Thyroid gland (tissue), 4 donors: ENCODE data around the gene MAP1B. TPM values are rescaled to one million over a fixed set of nuclear protein-coding genes. Genes with fewer than 3 reads are reported as not detected.

Experiments used
- DNase-seq, 2 donors: peaks; one replicate each; pipeline ENCODE4 v3.0.0-alpha.2; 2019
- H3K27ac ChIP-seq, 3 donors: fragments of 200-600 bp; sonication (generic); 1 replicate in 2 of 3; 2 replicates in 1 of 3; pipeline ENCODE4 v1.5.1; 2016 to 2019; ENCODE audit warnings: mild to moderate bottlenecking in 1 of 3, moderate library complexity in 1 of 3
- H3K27me3 ChIP-seq: fragments of 200-600 bp; sonication (generic); one replicate; pipeline ENCODE4 v1.5.1; 2019
- H3K36me3 ChIP-seq, 2 donors: fragments of 200-600 bp; sonication (generic); one replicate each; pipeline ENCODE4 v1.5.1; 2016 to 2019
- H3K4me1 ChIP-seq, 2 donors: fragments of 200-600 bp; sonication (generic); one replicate each; pipeline ENCODE4 v1.5.1; 2017 to 2019
- H3K4me3 ChIP-seq, 3 donors: fragments of 200-600 bp; sonication (generic); replicated peaks in 1 of 3; 1 replicate in 2 of 3; 2 replicates in 1 of 3; pipeline ENCODE4 v1.5.1; 2016; ENCODE audit warnings: mild to moderate bottlenecking in 1 of 3
- H3K9me3 ChIP-seq: fragments of 200-600 bp; sonication (generic); one replicate; pipeline ENCODE4 v1.5.1; 2017
- POLR2A ChIP-seq, 2 donors: fragments of 450-650 bp; IDR thresholded peaks; one replicate each; pipeline ENCODE4 v1.6.1; 2017; ENCODE audit warnings: antibody characterized with exemption in 2 of 2, mild to moderate bottlenecking in 2 of 2, moderate library complexity in 1 of 2
- WGBS, 2 donors: methylation state at CpG; one replicate each; pipeline ENCODE4 v1.1.5; 2017; 5-methylcytosine and 5-hydroxymethylcytosine counted together
- intact Hi-C: fragments of 100-400 bp; cut with DNase I; formaldehyde crosslinking; loops from one replicate; pipeline ENCODE4 v1.15.1; 2023
- total RNA-seq, 4 donors: library from RNA; depleted of rRNA; stranded (reverse); fragments of >200 nt; gene quantifications; one replicate each; pipeline ENCODE4 v1.2.3, GENCODE V29; 2016
- TF ChIP-seq, protein P1 (sequence below), 6 experiments: fragments of 200-600 bp in 3 of 6; fragments of 450-650 bp in 3 of 6; sonication (generic) in 3 of 6; IDR thresholded peaks; one replicate each; pipeline ENCODE4 v1.5.1; 2016 to 2019; ENCODE audit warnings: antibody characterized with exemption in 6 of 6, mild to moderate bottlenecking in 2 of 6, inconsistent platforms in 1 of 6, moderate library complexity in 1 of 6

MAP1B gene
- total RNA-seq, 4 donors from 2014 or later: 40.3 to 94.9 (median 56.3) TPM

DNA sequence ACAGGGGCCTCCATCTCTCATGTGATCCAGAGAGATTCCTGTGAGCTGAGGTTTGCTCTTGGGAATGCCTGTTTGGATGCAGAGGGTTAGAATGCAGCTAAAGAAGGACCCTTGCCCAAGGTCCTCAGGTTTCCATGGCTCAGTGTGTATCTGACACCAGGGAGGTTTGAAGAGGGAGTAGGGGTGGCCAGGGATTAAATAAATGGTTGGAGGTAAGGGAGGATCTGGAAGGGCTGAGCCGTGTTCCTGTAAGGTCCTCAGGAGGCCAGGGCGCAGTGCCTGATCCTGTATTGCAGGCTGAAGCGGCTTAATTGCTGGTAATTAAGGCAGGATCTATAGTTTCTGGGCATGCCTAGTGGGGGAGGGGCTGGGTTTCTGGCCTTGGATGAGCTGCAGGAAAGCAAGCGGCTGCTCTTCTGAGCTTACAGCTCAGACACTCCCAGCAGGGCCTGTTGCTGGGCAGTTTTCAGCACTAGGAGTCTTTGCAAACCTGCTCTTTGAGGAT, 41.5 kb upstream of the MAP1B start:
- TF ChIP-seq POLR2A (IDR thresholded peaks at IDR 0.05): no peak
- TF ChIP-seq, protein P1, sequence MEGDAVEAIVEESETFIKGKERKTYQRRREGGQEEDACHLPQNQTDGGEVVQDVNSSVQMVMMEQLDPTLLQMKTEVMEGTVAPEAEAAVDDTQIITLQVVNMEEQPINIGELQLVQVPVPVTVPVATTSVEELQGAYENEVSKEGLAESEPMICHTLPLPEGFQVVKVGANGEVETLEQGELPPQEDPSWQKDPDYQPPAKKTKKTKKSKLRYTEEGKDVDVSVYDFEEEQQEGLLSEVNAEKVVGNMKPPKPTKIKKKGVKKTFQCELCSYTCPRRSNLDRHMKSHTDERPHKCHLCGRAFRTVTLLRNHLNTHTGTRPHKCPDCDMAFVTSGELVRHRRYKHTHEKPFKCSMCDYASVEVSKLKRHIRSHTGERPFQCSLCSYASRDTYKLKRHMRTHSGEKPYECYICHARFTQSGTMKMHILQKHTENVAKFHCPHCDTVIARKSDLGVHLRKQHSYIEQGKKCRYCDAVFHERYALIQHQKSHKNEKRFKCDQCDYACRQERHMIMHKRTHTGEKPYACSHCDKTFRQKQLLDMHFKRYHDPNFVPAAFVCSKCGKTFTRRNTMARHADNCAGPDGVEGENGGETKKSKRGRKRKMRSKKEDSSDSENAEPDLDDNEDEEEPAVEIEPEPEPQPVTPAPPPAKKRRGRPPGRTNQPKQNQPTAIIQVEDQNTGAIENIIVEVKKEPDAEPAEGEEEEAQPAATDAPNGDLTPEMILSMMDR (IDR thresholded peaks at IDR 0.05): no peak
- no peaks in the 10 kb centered on the region for H3K4me1 ChIP-seq
- no peak overlapping the region for H3K4me3 ChIP-seq
- DNase-seq: no peak
- no peaks in the 10 kb centered on the region for H3K9me3 ChIP-seq
- intact Hi-C loops: no loop called here
- H3K27ac ChIP-seq: no peak overlapping the region
- no peaks in the 10 kb centered on the region for H3K27me3 ChIP-seq
- WGBS, 2 donors: 29 to 40% methylated on average over 4 of the region's 4 CpGs
- H3K36me3 ChIP-seq: no peaks in the 10 kb centered on the region

DNA sequence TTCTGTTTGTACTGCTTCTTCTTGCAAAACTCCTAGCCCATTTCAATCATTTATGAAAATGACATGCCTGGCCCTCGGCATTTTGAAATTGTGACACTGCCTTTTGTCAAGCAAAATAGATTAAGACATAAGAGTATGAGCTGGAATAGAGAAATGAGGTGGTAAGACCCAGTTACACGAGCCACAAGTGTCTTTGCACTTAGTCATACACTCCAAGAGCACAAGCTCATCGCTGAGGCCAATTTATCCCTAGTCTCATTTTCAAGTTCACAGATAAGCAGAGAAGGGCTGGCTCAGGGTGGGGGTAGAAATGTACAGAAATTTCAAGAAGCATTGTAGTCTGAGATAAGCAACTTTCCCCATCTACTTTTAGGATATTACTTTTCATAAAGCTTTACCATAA, 40.6 kb upstream of the MAP1B start:
- WGBS, 2 donors: 31 to 42% methylated on average over 3 of the region's 3 CpGs
- Histone ChIP-seq H3K4me1 (no peaks in the 10 kb centered on the region), H3K36me3 (no peaks in the 10 kb centered on the region), H3K9me3 (no peaks in the 10 kb centered on the region), H3K4me3 (no peak overlapping the region), H3K27me3 (no peaks in the 10 kb centered on the region), H3K27ac (no peak overlapping the region)
- TF ChIP-seq, protein P1 (IDR thresholded peaks at IDR 0.05): no peak
- no peak for TF ChIP-seq POLR2A (IDR thresholded peaks at IDR 0.05)
- no peak for DNase-seq
- intact Hi-C loops: no loop called here

DNA sequence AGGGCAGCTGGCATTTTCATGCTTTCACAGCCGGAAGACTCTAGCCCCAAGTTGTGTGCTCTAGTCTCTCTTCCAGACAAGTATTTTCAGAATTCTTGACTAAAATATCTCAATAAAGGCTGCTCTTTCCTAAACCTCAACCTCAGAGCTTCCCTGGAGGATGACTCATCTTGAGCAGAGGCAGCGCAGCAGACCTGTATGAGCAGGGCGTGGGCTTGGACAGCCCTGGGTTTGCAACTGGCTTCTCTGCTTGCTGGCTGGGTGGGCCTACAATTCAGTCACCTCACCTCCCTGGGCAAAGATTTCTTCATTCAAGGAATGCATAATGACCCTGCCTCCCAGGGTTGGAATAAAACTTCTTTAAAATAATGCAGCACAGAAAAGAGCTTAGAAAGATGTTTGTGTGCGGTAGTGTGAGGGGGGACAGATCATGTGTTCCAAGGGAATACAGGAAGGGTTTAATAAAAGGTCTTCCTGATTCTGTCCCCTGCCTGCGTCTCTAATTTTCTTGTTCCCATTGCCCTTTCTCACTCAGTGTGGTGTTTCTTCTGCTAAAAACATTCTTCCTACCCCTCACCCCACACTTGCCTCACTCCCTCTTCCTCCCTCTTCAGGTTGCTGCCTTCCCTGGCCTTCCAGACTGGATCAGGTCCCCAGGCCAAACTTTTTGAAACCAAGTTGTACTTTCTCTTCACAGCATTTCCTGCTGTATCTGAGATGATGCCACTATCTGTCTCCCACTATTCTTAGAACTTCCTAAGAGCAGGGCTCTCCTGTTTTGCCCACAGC, 39.4 kb upstream of the MAP1B start:
- Histone ChIP-seq H3K4me3 (no peak overlapping the region), H3K9me3 (no peaks in the 10 kb centered on the region), H3K27ac (no peak overlapping the region), H3K27me3 (no peaks in the 10 kb centered on the region), H3K4me1 (no peaks in the 10 kb centered on the region), H3K36me3 (no peaks in the 10 kb centered on the region)
- DNase-seq: no peak
- WGBS, 2 donors: 84 to 92% methylated on average over 5 of the region's 5 CpGs
- TF ChIP-seq, protein P1 (IDR thresholded peaks at IDR 0.05): no peak
- no peak for TF ChIP-seq POLR2A (IDR thresholded peaks at IDR 0.05)
- intact Hi-C loops: no loop called here

DNA sequence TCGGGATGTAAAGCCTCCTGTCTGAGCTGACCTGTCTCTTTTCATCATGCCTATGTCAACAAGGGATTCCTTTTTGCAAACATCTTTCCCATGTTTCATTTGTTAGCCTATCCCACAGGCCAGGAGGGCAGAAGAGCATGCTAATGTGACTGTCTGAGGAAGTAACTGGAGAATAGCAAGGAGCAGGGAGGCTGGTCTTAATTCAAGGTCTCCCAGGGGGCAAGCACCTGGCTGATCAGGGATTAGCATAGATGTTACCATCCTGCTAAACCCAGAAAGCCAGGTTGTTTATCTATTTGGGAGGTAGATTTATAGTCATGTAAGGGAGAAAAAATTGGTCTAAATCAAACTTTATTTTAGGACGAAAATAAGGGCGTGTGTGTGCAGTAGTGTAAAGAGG, 36.7 kb upstream of the MAP1B start:
- 63 to 65% methylated on average over 3 of the region's 3 CpGs for WGBS, 2 donors
- intact Hi-C loops: no loop called here
- H3K4me1 ChIP-seq: no peaks in the 10 kb centered on the region
- DNase-seq: no peak
- TF ChIP-seq, protein P1 (IDR thresholded peaks at IDR 0.05): no peak
- TF ChIP-seq POLR2A (IDR thresholded peaks at IDR 0.05): no peak
- H3K9me3 ChIP-seq: no peaks in the 10 kb centered on the region
- H3K36me3 ChIP-seq: no peaks in the 10 kb centered on the region
- H3K4me3 ChIP-seq: no peak overlapping the region
- H3K27ac ChIP-seq: no peak overlapping the region
- no peaks in the 10 kb centered on the region for H3K27me3 ChIP-seq

DNA sequence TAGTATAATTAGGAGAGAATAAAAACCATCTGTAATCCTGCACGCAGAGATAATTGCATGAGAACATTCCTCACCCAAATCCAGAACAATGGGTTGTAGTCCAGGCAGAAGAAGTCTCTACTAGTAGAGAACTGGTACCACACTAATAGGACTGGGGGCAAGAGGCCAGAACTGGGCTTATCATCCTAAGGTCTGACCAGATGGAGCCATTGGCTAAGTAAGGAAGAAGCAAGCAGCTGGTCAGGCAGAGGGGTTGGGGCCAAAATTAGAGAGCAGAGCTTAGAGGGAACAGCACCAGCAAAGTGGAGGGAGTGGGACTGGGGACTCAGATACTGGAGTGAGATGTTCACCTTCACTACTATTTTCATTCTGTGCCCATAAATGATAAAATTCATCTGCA, 35.4 kb upstream of the MAP1B start:
- no peak for TF ChIP-seq POLR2A (IDR thresholded peaks at IDR 0.05)
- TF ChIP-seq, protein P1 (IDR thresholded peaks at IDR 0.05): no peak
- WGBS, 2 donors: 88 to 90% methylated on average over 1 of the region's 1 CpG
- Histone ChIP-seq H3K9me3 (no peaks in the 10 kb centered on the region), H3K4me1 (no peaks in the 10 kb centered on the region), H3K27me3 (no peaks in the 10 kb centered on the region), H3K27ac (no peak overlapping the region), H3K36me3 (no peaks in the 10 kb centered on the region), H3K4me3 (no peak overlapping the region)
- intact Hi-C loops: no loop called here
- no peak for DNase-seq
